ENCODE data around the gene EMCN.

Gene EMCN

DNA sequence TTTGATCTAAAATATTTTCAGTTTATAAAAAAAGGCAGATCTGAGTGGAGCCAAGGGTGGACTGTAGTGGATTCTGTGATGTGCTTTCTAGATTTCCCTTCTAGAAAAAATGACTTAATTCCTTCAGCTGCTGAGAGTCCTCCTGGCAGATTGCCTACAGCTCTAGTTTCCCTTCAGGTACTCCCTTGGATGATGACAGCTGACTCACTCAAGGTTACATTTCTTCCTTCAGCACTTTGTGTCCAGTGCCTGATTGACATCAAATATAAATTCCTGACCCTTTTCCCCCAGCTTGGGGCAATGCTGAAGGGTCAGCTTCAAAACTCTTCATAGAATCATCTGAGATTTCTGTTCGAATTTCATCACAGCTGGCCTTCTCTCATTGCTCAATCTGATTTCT is 161.7 kb downstream of the EMCN start:
- TF ChIP-seq, protein P1, sequence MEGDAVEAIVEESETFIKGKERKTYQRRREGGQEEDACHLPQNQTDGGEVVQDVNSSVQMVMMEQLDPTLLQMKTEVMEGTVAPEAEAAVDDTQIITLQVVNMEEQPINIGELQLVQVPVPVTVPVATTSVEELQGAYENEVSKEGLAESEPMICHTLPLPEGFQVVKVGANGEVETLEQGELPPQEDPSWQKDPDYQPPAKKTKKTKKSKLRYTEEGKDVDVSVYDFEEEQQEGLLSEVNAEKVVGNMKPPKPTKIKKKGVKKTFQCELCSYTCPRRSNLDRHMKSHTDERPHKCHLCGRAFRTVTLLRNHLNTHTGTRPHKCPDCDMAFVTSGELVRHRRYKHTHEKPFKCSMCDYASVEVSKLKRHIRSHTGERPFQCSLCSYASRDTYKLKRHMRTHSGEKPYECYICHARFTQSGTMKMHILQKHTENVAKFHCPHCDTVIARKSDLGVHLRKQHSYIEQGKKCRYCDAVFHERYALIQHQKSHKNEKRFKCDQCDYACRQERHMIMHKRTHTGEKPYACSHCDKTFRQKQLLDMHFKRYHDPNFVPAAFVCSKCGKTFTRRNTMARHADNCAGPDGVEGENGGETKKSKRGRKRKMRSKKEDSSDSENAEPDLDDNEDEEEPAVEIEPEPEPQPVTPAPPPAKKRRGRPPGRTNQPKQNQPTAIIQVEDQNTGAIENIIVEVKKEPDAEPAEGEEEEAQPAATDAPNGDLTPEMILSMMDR (IDR thresholded peaks at IDR 0.05), result no peak

DNA sequence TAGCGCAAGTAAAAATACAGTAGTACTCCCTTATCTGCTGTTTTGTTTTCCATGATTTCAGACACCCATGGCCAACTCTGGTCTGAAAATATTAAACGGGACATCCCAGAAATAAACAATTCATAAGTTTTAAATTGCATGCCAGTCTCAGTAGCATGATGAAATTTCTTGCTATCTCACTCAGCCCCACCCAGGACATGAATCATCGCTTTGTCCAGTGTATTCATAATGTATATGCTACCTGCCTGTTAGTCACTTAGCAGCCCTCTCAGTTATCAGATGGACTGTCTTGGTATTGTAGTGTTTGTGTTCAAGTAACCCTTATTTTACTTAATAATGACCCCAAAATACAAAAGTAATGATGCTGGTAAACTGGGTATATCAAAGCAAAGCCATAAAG is 169.3 kb downstream of the EMCN start:
- TF ChIP-seq, protein P1 (IDR thresholded peaks at IDR 0.05), result no peak

DNA sequence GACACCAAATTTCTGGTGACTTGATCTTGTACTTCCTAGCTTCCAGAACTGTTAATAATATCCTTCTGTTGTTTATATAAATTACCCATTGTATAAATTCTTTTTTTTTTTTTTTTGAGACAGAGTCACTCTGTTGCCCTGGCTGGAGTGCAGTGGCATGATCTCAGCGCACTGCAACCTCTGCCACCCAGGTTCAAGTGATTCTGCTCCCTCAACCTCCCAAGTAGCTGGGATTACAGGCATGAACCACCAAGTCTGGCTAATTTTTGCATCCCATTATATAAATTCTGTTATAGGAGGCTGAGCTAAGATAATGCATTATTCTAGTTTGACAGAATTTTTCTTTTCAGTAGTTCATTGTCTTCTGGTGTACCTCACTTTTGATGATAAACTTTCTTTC is 170.6 kb downstream of the EMCN start:
- TF ChIP-seq, protein P1 (IDR thresholded peaks at IDR 0.05), result no peak

DNA sequence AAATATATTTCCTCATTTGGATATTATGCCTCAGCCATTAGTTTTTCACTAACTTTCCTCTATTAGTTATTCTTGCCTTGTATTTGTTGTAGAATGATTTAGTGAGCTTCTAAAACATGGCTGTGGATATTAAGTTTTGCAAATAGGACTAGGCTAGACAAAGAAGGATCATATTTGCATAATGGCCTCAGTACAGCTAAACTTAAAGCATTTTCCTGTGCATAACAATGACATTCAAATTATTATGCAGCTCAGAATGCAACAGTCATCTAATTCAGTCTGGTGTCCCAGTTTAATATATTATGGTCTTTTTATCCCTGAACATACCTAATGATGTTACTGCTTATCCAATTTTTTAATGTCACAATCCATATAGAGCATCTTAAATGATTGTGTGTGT is 172.2 kb downstream of the EMCN start:
- TF ChIP-seq, protein P1 (IDR thresholded peaks at IDR 0.05), result no peak
